SU-DHL-6 (cell line): Measurements from ENCODE around the gene PLA2G4E.

Experiments used
- CTCF ChIP-seq: fragments of 200-600 bp; sonication (generic); IDR thresholded peaks from one replicate; pipeline ENCODE4 v1.5.1; 2017; ENCODE audit warnings: antibody characterized with exemption, mild to moderate bottlenecking, low read length, moderate library complexity; ENCODE audit not compliant: insufficient read depth, poor library complexity, severe bottlenecking
- EZH2phosphoT487 ChIP-seq: fragments of 200-600 bp; sonication (generic), shearing (Covaris generic); conservative IDR thresholded peaks from 2 replicates; pipeline ENCODE4 v1.6.1; 2018; ENCODE audit warnings: mild to moderate bottlenecking, antibody characterized with exemption, low read length, moderate library complexity, mixed read lengths

- TF ChIP-seq CTCF: no peak
- TF ChIP-seq EZH2phosphoT487: no peak
These were observed 49.0 kb downstream of the PLA2G4E start for GRCh38 chr15:41971895-41972252.
